Ishikawa (cell line): ENCODE measurements around the gene TEX48.

Experiments
- CEBPB ChIP-seq: IDR thresholded peaks from 2 replicates; pipeline ENCODE4 v1.6.1; 2012
- EP300 ChIP-seq: IDR thresholded peaks from 2 replicates; pipeline ENCODE4 v1.6.1; 2012; ENCODE audit warnings: borderline replicate concordance
- FOXM1 ChIP-seq: IDR thresholded peaks from 2 replicates; pipeline ENCODE4 v1.6.1; 2012; ENCODE audit warnings: low read depth, borderline replicate concordance
- MAX ChIP-seq: IDR thresholded peaks from 2 replicates; pipeline ENCODE4 v1.6.1; 2012
- TEAD4 ChIP-seq: IDR thresholded peaks from 2 replicates; pipeline ENCODE4 v1.6.1; 2012
- USF1 ChIP-seq: IDR thresholded peaks from 2 replicates; pipeline ENCODE4 v1.6.1; 2012

- no peak for TF ChIP-seq FOXM1
- TF ChIP-seq TEAD4, result no peak
- no peak for TF ChIP-seq MAX
- TF ChIP-seq USF1, result no peak
- no peak for TF ChIP-seq CEBPB
- no peak for TF ChIP-seq EP300
Measured at GRCh38 chr9:114643001-114643400, 39.0 kb downstream of the TEX48 start.
